ENCODE results near the gene SIL1. TPM values are rescaled to one million over a fixed set of nuclear protein-coding genes. Genes with fewer than 3 reads are reported as not detected.
"Not testable (repeated sequence)": the region's sequence is repeated elsewhere in the genome, so short reads cannot be mapped to it uniquely, and the experiment has no call there.

The SIL1 gene
- total RNA-seq, 2 donors from 2014 or later, result 24.4 to 27.0 TPM

DNA sequence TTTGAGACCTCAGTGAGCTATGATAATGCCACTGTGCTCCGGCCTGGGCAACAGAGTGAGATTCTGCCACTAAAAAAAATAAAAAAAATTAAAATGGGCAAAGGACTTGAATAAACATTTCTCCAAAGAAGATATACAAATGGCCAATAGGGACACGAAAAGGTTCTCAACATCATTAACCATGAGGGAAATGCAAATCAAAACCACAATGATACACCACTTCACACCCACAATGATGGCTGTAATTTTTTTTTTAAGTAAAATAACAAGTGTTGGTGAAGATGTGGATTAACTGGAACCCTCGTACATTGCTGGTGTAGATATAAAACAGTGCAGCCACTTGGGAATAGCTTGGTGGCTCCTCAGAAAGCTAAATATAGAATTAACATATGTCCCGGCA is 68.0 kb downstream of the SIL1 start:
- peaks cover 5% of the 10 kb centered on the region for H3K4me1 Mint-ChIP-seq
- no peak overlapping the region for H3K4me3 Mint-ChIP-seq
- ATAC-seq (replicated peaks), result no peak
- no peaks in the 10 kb centered on the region for H3K9me3 Mint-ChIP-seq
- no peaks in the 10 kb centered on the region for H3K27me3 Mint-ChIP-seq
- no peak overlapping the region for H3K27ac Mint-ChIP-seq
- peaks cover 15% of the 10 kb centered on the region for H3K36me3 Mint-ChIP-seq (ENCODE audit: low read depth)

- H3K4me1 Mint-ChIP-seq, result peaks cover under 1% of the 10 kb centered on the region
Measured at GRCh38 chr5:139126711-139127111, 71.5 kb downstream of the SIL1 start.

DNA sequence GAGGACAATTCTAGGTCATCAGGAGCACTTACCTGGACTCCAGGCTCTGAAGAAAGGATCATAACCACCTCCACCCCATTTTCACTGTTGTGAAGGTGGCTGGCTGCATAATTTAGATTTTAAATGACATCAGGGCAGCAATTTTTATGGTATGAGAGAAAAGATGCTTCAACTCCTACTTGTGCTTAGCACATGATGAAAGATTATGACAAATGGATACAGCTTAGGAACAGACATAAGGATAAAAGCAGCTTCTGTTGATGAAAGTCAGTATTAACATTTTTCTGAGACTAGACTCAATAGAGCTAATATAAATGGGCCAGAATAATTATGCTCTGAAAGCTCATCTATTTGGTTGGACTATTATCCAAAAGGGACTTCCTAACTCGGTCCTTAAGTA is 72.2 kb downstream of the SIL1 start:
- Mint-ChIP-seq H3K9me3 (no peaks in the 10 kb centered on the region), H3K4me1 (no peaks in the 10 kb centered on the region), H3K27ac (no peak overlapping the region), H3K36me3 (ENCODE audit: low read depth) (peaks cover 30% of the 10 kb centered on the region), H3K27me3 (no peaks in the 10 kb centered on the region), H3K4me3 (no peak overlapping the region)
- no peak for ATAC-seq (replicated peaks)

More at GRCh38 chr5:139126711-139127111, 71.5 kb downstream of the SIL1 start:
- Mint-ChIP-seq H3K27ac (no peak overlapping the region), H3K9me3 (no peaks in the 10 kb centered on the region), H3K4me3 (no peak overlapping the region), H3K36me3 (ENCODE audit: low read depth) (peaks cover 26% of the 10 kb centered on the region), H3K27me3 (no peaks in the 10 kb centered on the region)
- ATAC-seq (replicated peaks), result no peak

DNA sequence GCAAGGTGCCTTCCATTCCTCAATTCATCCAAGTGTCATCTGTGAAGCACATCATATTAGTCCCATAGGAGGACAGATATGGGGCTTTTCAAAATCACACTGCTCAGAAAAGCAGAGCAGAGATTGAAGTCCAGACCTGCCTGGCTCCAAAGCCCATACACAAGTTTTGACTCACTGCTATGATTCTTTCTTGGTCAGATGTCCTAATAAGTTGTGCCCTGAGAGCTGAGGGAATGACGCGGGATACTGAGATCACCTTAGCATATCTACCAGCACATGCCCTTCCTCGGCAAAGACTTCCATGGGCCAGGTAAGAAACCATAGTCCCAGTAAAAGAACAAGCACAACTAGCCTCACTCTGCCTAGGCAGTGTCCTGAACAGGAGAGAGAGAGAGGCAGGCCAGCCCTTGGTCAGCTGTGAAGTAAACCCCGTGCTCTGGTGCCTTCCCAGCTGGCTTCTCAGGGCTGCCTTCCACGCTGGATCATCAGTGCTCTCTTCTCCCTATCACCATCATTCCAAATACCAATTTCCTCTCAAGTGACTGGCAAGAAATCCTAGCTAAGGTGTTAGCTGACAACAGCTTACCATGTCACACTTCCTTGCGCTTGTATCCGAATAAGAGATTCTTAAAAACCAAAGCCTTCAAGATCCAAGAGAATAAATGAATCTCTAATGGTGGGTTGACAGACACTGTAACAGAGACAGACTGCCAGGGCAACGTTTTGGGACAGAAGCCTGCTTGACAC is 73.2 kb downstream of the SIL1 start:
- Mint-ChIP-seq H3K4me3 (no peak overlapping the region), H3K27me3 (no peaks in the 10 kb centered on the region), H3K36me3 (ENCODE audit: low read depth) (peaks cover 41% of the 10 kb centered on the region), H3K4me1 (no peaks in the 10 kb centered on the region), H3K9me3 (no peaks in the 10 kb centered on the region), H3K27ac (no peak overlapping the region)
- no peak for ATAC-seq (replicated peaks)

DNA sequence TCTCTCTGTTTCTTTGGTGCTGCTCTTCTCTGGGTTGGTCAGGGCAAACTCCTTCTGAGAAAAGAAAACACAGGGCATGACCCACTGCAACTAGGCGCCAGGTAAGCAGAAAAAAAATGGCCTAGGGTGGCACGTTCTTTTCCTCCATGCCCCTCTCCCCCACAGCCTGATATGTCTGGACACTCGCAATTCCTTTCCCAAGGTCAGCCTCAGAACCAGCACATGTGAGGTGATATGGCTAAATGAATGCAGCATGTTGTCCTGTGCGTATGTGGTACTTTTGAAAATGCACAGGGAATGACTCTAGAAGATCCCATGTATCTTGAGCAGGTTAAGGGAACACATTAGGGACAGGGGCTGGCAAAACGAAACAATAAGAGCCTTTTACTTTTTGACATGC is 77.0 kb downstream of the SIL1 start:
- ATAC-seq (replicated peaks), result no peak
- H3K4me1 Mint-ChIP-seq, result no peaks in the 10 kb centered on the region
- H3K27ac Mint-ChIP-seq, result no peak overlapping the region
- H3K27me3 Mint-ChIP-seq, result no peaks in the 10 kb centered on the region
- no peaks in the 10 kb centered on the region for H3K9me3 Mint-ChIP-seq
- H3K36me3 Mint-ChIP-seq (ENCODE audit: low read depth), result peaks cover 43% of the 10 kb centered on the region
- H3K4me3 Mint-ChIP-seq, result no peak overlapping the region

GRCh38 chr5:139120521-139120920 is 77.6 kb downstream of the SIL1 start:
- H3K9me3 Mint-ChIP-seq, result no peaks in the 10 kb centered on the region
- H3K4me3 Mint-ChIP-seq, result no peak overlapping the region
- no peak for ATAC-seq (replicated peaks)
- no peak overlapping the region for H3K27ac Mint-ChIP-seq
- H3K4me1 Mint-ChIP-seq, result no peaks in the 10 kb centered on the region
- peaks cover 39% of the 10 kb centered on the region for H3K36me3 Mint-ChIP-seq (ENCODE audit: low read depth)
- no peaks in the 10 kb centered on the region for H3K27me3 Mint-ChIP-seq

- Mint-ChIP-seq H3K27ac (no peak overlapping the region), H3K4me1 (no peaks in the 10 kb centered on the region), H3K9me3 (no peaks in the 10 kb centered on the region), H3K27me3 (no peaks in the 10 kb centered on the region), H3K36me3 (ENCODE audit: low read depth) (peaks cover 37% of the 10 kb centered on the region), H3K4me3 (no peak overlapping the region)
- no peak for ATAC-seq (replicated peaks)
Measured at GRCh38 chr5:139118804-139119203, 79.4 kb downstream of the SIL1 start.

GRCh38 chr5:139117342-139117884 is 80.8 kb downstream of the SIL1 start:
- H3K36me3 Mint-ChIP-seq (ENCODE audit: low read depth), result peaks cover 33% of the 10 kb centered on the region
- no peak for ATAC-seq (replicated peaks)
- H3K4me3 Mint-ChIP-seq, result no peak overlapping the region
- no peak overlapping the region for H3K27ac Mint-ChIP-seq
- H3K27me3 Mint-ChIP-seq, result no peaks in the 10 kb centered on the region
- H3K9me3 Mint-ChIP-seq, result no peaks in the 10 kb centered on the region
- no peaks in the 10 kb centered on the region for H3K4me1 Mint-ChIP-seq

GRCh38 chr5:139116100-139116655 is 82.0 kb downstream of the SIL1 start:
- H3K36me3 Mint-ChIP-seq (ENCODE audit: low read depth), result peaks cover 23% of the 10 kb centered on the region
- no peaks in the 10 kb centered on the region for H3K27me3 Mint-ChIP-seq
- no peak for ATAC-seq (replicated peaks)
- peaks cover 3% of the 10 kb centered on the region for H3K4me1 Mint-ChIP-seq
- no peak overlapping the region for H3K4me3 Mint-ChIP-seq
- H3K27ac Mint-ChIP-seq, result no peak overlapping the region
- no peaks in the 10 kb centered on the region for H3K9me3 Mint-ChIP-seq

- no peak overlapping the region for H3K27ac Mint-ChIP-seq
- H3K36me3 Mint-ChIP-seq (ENCODE audit: low read depth), result peaks cover 5% of the 10 kb centered on the region
- no peaks in the 10 kb centered on the region for H3K27me3 Mint-ChIP-seq
- H3K4me1 Mint-ChIP-seq, result peaks cover 4% of the 10 kb centered on the region
- H3K4me3 Mint-ChIP-seq, result no peak overlapping the region
- no peaks in the 10 kb centered on the region for H3K9me3 Mint-ChIP-seq
- no peak for ATAC-seq (replicated peaks)
Measured at GRCh38 chr5:139113892-139114291, 84.3 kb downstream of the SIL1 start.

- not testable (repeated sequence) for H3K27ac Mint-ChIP-seq; H3K36me3 Mint-ChIP-seq (ENCODE audit: low read depth); ATAC-seq (replicated peaks); H3K9me3 Mint-ChIP-seq; H3K4me3 Mint-ChIP-seq; H3K27me3 Mint-ChIP-seq; H3K4me1 Mint-ChIP-seq
Measured at GRCh38 chr5:139112362-139112761, 85.8 kb downstream of the SIL1 start.

- H3K4me1 Mint-ChIP-seq, result peaks cover 4% of the 10 kb centered on the region
- ATAC-seq (replicated peaks), result no peak
- no peak overlapping the region for H3K27ac Mint-ChIP-seq
Measured at GRCh38 chr5:139110526-139111168, 87.5 kb downstream of the SIL1 start.

GRCh38 chr5:139108063-139108824 is 89.9 kb downstream of the SIL1 start:
- no peak overlapping the region for H3K4me3 Mint-ChIP-seq
- no peak overlapping the region for H3K27ac Mint-ChIP-seq
- no peaks in the 10 kb centered on the region for H3K27me3 Mint-ChIP-seq
- H3K36me3 Mint-ChIP-seq (ENCODE audit: low read depth), result no peaks in the 10 kb centered on the region
- peaks cover 4% of the 10 kb centered on the region for H3K4me1 Mint-ChIP-seq
- H3K9me3 Mint-ChIP-seq, result no peaks in the 10 kb centered on the region
- no peak for ATAC-seq (replicated peaks)

More at GRCh38 chr5:139110526-139111168, 87.5 kb downstream of the SIL1 start:
- Mint-ChIP-seq H3K4me3 (no peak overlapping the region), H3K9me3 (no peaks in the 10 kb centered on the region), H3K36me3 (ENCODE audit: low read depth) (no peaks in the 10 kb centered on the region), H3K27me3 (no peaks in the 10 kb centered on the region)

DNA sequence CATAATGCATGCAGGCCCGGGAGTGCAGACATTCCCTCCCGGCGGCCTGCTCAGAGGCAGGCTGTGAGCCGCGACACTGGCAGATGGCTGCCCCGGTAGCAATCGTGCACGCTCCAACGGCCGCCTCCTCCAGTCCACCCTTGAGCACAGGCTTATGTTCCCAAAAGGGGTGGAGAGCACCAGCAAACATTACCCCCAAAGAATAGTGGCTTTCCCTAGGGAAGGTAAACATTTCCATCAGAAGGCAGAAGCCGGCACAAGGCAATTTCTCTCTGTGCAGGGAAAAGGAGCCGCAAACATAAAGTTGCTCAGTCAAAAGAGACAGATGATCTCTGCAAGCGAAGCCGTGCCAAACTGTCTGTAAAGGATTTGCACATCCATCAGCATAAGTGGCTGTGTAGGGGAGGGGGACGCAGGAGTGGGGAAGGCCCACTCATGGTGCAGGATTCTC is 92.5 kb downstream of the SIL1 start:
- Mint-ChIP-seq H3K27ac (no peak overlapping the region), H3K27me3 (no peaks in the 10 kb centered on the region), H3K9me3 (no peaks in the 10 kb centered on the region), H3K4me3 (no peak overlapping the region), H3K4me1 (no peaks in the 10 kb centered on the region), H3K36me3 (ENCODE audit: low read depth) (no peaks in the 10 kb centered on the region)
- no peak for ATAC-seq (replicated peaks)
